ENCODE results near the gene MPZL3.

DNA sequence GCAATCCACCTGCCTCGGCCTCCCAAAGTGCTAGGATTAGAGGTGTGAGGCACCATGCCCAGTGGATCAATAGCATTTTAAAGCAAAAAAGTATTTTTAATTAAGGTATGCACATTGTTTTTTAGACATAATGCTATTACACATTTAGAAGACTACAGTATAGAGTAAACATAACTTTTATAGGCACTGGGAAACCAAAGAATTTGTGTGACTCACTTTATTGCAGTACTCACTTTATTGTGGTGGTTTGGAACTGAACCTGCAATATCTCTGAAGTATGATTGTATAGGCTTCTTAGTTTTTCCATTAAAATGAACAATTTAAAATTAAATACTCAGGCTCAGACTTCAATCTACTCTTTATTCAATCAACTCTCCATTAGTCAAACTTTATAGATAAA lies 34.8 kb upstream of the MPZL3 start:
- TF ChIP-seq, protein P1, sequence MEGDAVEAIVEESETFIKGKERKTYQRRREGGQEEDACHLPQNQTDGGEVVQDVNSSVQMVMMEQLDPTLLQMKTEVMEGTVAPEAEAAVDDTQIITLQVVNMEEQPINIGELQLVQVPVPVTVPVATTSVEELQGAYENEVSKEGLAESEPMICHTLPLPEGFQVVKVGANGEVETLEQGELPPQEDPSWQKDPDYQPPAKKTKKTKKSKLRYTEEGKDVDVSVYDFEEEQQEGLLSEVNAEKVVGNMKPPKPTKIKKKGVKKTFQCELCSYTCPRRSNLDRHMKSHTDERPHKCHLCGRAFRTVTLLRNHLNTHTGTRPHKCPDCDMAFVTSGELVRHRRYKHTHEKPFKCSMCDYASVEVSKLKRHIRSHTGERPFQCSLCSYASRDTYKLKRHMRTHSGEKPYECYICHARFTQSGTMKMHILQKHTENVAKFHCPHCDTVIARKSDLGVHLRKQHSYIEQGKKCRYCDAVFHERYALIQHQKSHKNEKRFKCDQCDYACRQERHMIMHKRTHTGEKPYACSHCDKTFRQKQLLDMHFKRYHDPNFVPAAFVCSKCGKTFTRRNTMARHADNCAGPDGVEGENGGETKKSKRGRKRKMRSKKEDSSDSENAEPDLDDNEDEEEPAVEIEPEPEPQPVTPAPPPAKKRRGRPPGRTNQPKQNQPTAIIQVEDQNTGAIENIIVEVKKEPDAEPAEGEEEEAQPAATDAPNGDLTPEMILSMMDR (conservative IDR thresholded peaks at IDR 0.05 in 1 of 2, IDR thresholded peaks at IDR 0.05 in 1 of 2; ENCODE audit: extremely low read depth in 1 of 2, insufficient read depth in 1 of 2, low read depth in 1 of 2, low read length in 2 of 2), result no peak
- TF ChIP-seq EZH2 (IDR thresholded peaks at IDR 0.05; ENCODE audit: borderline replicate concordance, low read length), result no peak
